ENCODE data around the gene PCNX1.

The PCNX1 gene

DNA sequence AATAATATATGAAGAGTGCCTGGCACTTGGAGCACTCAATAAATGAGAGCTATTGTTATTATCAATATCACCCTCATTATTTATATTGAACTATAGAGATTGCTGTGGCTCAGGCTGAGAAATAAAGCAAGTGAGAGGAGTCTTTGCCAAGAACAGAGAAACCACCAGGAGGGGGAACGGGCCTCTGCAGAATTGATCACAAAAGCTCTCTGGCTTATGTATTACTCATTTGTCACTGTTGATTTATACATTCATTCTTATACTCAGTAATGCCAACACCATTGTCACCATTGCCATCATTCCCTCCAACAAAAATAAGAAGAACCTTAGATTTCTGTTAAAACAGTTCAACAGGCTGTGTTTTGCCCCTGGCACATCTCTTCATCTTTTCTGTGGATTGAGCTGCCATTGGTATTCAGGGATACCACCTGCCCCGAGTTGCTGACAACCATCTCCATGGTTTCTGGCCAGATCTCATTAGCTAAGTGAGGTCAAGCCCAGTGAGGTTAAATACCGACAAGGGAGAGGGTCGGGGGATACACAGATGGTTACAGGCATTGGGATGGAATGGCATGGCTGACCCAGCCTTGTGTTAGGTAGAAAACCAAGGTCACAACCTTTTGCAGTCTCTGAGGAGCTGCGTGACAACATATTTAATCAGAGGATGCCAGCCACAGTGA, 21.8 kb upstream of the PCNX1 start (continued):
- no peak for TF ChIP-seq TCF4 (CRISPR knock-in tag; IDR thresholded peaks at IDR 0.05; ENCODE audit: borderline replicate concordance)

DNA sequence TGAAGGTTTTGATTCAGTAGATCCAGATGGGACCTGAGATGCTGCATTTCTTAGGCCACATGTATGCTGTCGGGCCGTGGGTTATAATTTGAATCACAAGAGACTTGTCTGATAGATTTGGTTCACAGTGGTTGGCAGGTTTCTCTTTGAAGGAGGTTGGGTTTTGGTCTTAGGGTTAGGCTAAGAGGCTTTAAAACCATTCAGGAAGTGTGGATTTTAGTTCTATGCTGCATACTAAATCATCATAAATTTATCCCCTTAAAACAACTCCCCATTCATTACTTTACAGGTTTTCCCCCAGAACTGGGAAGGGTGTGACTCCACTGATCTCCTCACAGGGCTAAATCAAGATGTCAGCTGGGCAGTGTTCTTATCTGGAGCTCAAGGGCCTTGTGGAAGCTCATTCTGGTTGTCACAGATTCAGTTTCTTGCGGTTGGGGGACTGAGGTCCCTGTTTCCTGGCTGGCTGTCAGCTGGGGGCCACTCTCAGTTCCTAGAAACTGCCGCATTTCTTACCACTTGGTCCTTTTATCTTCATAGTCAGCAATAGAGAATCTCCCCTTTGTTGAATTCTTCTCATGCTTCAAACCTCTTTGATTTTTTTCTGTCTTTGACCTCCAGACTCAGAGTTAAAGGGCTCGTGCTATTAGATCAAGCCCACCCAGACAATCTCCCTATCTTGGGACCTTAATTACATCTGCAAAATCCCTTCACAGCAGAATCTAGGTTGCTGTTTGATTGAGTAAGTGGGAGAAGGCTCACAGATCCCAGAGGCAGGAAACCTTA, 20.6 kb upstream of the PCNX1 start:
- ATAC-seq = no peak
- TF ChIP-seq, protein P1, sequence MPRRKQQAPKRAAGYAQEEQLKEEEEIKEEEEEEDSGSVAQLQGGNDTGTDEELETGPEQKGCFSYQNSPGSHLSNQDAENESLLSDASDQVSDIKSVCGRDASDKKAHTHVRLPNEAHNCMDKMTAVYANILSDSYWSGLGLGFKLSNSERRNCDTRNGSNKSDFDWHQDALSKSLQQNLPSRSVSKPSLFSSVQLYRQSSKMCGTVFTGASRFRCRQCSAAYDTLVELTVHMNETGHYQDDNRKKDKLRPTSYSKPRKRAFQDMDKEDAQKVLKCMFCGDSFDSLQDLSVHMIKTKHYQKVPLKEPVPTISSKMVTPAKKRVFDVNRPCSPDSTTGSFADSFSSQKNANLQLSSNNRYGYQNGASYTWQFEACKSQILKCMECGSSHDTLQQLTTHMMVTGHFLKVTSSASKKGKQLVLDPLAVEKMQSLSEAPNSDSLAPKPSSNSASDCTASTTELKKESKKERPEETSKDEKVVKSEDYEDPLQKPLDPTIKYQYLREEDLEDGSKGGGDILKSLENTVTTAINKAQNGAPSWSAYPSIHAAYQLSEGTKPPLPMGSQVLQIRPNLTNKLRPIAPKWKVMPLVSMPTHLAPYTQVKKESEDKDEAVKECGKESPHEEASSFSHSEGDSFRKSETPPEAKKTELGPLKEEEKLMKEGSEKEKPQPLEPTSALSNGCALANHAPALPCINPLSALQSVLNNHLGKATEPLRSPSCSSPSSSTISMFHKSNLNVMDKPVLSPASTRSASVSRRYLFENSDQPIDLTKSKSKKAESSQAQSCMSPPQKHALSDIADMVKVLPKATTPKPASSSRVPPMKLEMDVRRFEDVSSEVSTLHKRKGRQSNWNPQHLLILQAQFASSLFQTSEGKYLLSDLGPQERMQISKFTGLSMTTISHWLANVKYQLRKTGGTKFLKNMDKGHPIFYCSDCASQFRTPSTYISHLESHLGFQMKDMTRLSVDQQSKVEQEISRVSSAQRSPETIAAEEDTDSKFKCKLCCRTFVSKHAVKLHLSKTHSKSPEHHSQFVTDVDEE (CRISPR knock-in tag; IDR thresholded peaks at IDR 0.05) = no peak
- TF ChIP-seq CSDC2 (CRISPR knock-in tag; IDR thresholded peaks at IDR 0.05) = no peak
- TF ChIP-seq, protein P2, sequence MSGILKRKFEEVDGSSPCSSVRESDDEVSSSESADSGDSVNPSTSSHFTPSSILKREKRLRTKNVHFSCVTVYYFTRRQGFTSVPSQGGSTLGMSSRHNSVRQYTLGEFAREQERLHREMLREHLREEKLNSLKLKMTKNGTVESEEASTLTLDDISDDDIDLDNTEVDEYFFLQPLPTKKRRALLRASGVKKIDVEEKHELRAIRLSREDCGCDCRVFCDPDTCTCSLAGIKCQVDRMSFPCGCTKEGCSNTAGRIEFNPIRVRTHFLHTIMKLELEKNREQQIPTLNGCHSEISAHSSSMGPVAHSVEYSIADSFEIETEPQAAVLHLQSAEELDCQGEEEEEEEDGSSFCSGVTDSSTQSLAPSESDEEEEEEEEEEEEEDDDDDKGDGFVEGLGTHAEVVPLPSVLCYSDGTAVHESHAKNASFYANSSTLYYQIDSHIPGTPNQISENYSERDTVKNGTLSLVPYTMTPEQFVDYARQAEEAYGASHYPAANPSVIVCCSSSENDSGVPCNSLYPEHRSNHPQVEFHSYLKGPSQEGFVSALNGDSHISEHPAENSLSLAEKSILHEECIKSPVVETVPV (CRISPR knock-in tag; IDR thresholded peaks at IDR 0.05) = no peak
- TF ChIP-seq ZNF8 (CRISPR knock-in tag; IDR thresholded peaks at IDR 0.05) = no peak
- no peak for TF ChIP-seq TCF4 (CRISPR knock-in tag; IDR thresholded peaks at IDR 0.05; ENCODE audit: borderline replicate concordance)
- TF ChIP-seq ZFP30 (CRISPR knock-in tag; IDR thresholded peaks at IDR 0.05) = no peak

DNA sequence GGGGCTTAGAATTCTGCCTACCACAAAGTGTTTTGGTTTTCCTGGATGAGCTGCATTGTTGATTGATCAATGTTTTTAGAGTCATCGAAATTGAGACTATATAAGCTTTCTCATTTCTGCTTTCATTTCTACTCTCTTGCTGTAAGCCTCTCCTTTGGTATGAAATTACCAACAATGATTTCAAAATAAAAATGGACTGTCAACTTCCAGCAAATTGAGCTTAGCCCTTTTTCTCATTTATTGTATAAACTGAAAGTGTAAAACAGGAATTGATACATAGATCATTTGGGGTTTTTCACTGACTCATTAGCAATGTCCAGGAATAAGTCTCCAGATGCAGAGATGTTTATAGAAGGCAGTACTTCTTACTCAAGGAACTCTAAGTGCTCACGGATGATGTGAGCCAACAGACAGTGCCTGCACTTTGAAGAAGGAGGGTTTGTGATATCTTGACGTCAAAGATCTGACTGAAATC, 20.0 kb upstream of the PCNX1 start:
- peak; percentile 48 for ATAC-seq
- no peak for TF ChIP-seq ZFP3 (CRISPR knock-in tag; IDR thresholded peaks at IDR 0.05)
- peak; percentile 53 for TF ChIP-seq ISL1 (CRISPR knock-in tag; IDR thresholded peaks at IDR 0.05)

DNA sequence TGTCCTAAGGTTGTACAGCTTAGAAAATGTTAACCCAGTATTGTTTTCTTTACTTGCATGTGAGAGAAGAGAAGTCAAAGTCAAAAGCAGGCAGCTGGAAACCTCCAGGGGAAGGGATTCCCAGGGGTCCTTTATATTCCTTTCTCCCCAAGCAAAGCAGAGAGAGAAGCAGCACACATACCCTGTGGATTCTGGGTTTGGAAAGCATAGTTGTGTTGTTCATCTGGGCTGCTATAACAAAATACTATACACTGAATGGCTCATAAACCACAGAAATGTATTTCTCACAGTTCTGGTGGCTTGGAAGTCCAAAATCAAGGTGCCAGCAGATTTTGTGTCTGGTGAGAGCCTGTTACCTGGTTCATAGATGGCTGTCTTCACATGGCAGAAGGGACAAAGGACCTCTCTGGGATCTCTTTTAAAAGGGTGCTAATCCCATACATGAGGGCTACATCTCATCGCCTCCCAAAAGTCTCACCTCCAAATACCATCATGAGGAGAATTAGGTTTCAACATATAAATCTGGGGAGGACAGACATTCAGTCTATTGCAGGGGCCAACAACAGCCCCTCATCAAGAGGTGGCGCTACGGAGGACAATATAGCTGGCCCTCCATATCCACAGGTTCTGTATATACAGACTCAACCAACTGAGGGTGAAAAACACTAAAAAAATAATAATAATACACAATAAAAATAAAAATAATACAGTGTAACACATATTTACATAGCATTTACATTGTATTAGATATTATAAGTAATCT, 19.3 kb upstream of the PCNX1 start:
- TF ChIP-seq, protein P1 (CRISPR knock-in tag; IDR thresholded peaks at IDR 0.05) = no peak
- no peak for TF ChIP-seq TOX (CRISPR knock-in tag; IDR thresholded peaks at IDR 0.05; ENCODE audit: borderline replicate concordance)
- ATAC-seq = no peak

DNA sequence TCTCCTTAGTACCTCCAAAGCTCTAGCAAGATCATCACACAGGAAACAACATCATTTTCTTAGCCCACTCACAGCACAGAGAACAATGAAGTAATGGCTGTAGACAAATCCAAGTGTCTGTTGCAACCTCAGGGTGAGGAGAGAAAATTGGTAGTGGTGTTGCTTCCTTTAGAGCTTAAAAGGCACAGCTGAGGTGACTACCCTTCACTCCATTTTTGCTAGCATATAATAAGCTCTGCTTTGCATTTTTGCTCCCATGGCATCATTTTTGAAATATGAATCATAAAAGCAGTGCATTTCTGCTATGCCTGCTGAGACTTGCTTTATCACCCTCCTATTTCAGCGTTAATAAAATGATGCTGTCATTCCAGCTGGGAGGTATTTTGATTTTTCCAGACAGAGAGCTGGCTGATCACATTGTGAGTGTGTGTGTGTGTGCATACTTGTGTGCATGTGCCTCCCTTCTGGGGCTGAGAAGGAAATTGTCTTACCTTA, 18.5 kb upstream of the PCNX1 start:
- ATAC-seq = peak; percentile 76
- TF ChIP-seq ISL1 (CRISPR knock-in tag; IDR thresholded peaks at IDR 0.05) (peak; percentile 82), ZFP30 (CRISPR knock-in tag; IDR thresholded peaks at IDR 0.05) (no peak), ZFP3 (CRISPR knock-in tag; IDR thresholded peaks at IDR 0.05) (no peak)

DNA sequence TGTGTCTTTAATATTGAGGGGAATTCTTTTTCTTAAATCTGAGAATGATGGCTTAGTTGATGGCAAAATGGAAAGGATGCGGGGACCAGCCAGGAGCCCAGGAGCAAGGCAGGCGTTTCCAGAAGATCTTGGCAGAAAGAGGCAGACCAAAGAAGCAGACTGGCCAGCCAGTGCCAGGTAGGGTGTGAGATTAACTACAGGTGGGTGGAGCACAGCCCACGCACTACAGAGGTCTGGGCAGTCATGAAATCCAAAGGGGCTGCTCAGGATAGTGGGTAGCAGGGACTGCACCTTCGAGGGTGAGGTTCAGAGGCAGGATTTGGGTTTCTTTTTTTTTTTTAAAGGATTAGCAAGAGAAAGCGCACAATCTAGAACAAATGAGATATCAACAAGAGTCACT, 17.7 kb upstream of the PCNX1 start:
- no peak for ATAC-seq
- TF ChIP-seq ZNF70 (CRISPR knock-in tag; IDR thresholded peaks at IDR 0.05) (no peak), OSR1 (CRISPR knock-in tag; IDR thresholded peaks at IDR 0.05) (no peak), TCF4 (CRISPR knock-in tag; IDR thresholded peaks at IDR 0.05; ENCODE audit: borderline replicate concordance) (no peak), PPARA (CRISPR knock-in tag; IDR thresholded peaks at IDR 0.05; ENCODE audit: borderline replicate concordance) (no peak), BACH2 (CRISPR knock-in tag; IDR thresholded peaks at IDR 0.05; ENCODE audit: borderline replicate concordance) (no peak), ZNF8 (CRISPR knock-in tag; IDR thresholded peaks at IDR 0.05) (no peak), ARNTL (CRISPR knock-in tag; IDR thresholded peaks at IDR 0.05; ENCODE audit: borderline replicate concordance, low read depth) (no peak), GLIS3 (CRISPR knock-in tag; IDR thresholded peaks at IDR 0.05) (no peak), ZNF565 (CRISPR knock-in tag; conservative IDR thresholded peaks at IDR 0.05; ENCODE audit: low read depth) (no peak)
- TF ChIP-seq, protein P1 (CRISPR knock-in tag; IDR thresholded peaks at IDR 0.05) = no peak

Data from SK-N-SH treated with all-trans-retinoic acid at 6 μM for 48 hours (cell line).